HG03457 (cell line): Measurements from ENCODE around the gene SLC4A3.

ENCODE experiments used
- ATAC-seq: cut with Tn5 transposase; IDR thresholded peaks from one replicate; pipeline ENCODE4 v1.9.1; 2021; ENCODE audit warnings: moderate number of reproducible peaks; ENCODE audit not compliant: unreplicated experiment

SLC4A3 gene

DNA sequence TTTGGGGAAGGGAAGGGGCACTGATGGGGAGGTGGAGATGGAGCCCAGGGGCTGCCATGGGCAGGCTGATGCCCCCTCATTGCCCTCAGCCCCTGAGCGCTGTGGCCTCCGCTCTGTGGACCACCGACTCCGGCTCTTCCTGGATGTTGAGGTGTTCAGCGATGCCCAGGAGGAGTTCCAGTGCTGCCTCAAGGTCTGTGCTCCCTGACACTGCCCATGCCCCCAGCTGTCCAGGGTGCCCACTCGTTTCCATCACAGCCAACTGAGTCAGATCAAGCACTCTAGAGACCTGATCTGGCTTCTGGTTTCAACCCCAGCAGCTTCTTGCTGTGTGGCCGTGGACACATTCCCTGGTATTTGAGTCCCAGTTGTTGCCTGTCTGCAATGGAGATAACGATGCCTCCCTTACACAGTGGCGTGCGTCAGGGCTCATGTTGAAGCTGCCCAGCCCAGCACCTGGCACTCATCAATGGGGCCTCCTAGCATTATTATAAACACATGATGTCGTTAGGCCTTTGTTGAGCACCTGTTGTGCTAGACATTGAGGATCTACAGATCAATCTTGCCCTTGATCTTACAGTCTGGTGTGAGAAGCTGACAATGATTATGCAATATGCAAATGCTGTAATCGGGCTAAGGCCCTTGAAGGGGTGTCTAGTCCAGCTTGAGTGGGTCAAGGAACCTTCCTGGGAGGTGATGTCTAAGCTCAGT, 15.4 kb upstream of the SLC4A3 start:
- ATAC-seq, result no peak

- no peak for ATAC-seq
Measured at GRCh38 chr2:219612577-219613286, 14.7 kb upstream of the SLC4A3 start.

GRCh38 chr2:219613461-219614070, 13.9 kb upstream of the SLC4A3 start:
- ATAC-seq, result no peak

DNA sequence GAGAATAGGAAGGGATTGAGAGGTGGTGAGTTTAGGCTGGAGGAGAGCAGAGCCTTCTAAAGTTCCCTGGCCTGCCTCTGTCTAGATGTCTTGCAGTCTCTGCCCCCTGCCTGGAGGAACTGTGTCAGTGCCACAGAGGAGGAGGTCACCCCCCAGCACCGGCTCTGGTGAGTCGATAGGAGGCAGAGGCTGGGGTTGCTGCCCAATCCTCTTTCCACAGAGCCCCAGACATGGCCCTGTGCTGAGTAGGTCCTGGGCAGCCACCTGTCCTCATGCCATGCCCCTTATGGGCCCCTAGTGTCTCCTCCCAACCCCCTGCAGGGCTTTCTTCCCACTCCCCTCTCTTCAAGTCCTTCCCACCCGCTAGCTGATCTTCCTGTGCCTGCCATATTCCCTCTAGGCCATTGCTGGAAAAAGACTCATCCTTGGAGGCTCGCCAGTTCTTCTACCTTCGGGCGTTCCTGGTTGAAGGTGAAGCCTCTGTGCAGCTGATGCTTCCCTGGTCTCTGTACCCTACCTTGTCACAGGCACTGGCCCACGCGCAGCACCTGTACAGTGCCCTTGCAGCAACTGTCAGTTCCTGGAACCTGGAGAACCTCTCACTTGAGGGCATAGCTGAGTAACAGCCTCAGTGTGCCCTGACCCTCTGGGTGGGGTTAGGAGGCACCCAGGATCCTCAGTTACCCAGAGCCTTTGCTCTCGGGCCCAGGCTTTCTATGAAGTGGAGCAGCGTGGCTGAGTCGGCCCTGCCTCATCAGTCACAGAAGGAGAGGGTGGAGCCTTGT, 13.2 kb upstream of the SLC4A3 start:
- ATAC-seq, result no peak

GRCh38 chr2:219615036-219615435, 12.4 kb upstream of the SLC4A3 start:
- no peak for ATAC-seq

- ATAC-seq, result no peak
Measured at GRCh38 chr2:219615894-219616293, 11.5 kb upstream of the SLC4A3 start.

DNA sequence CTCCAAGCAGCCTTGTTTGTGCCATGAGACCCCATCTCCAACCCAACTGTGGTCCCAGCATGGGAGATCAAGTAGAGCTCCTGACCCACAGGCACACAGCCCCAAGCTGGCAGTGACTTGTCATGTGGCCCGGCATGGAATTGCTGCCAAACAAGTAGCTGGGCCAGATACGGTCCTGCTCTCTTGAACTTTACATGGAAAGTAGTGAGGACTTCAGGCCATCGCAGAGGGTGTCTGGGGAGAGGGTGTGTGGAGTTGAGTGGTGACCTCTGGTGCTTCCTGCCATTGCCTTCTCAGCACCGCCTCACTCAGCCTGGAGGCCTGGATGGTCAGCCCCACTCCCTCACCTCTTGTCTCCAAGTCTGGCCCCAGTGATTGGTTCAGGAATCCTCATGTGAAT, 10.9 kb upstream of the SLC4A3 start:
- ATAC-seq, result no peak

DNA sequence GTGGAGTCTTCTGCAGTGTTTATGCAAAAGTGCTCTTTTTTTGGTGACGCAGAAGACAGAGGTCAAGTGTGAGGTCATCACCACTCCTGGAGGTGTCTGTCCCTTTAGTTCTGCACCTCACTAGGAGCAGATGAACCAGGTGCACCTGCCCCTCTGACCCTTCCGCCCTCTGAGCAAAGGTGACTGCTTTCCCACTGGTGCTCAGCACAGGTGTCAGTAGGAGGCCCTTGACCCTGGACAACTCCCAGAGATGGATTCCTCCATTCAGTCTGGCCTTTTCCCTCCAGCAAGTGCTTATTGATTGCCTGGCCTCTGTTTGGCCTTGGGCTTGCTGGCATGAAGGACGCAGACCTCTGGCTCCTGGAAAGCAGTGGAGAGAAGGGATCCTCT, 8.7 kb upstream of the SLC4A3 start:
- ATAC-seq, result no peak

- ATAC-seq, result no peak
Measured at GRCh38 chr2:219619235-219619634, 8.2 kb upstream of the SLC4A3 start.

- ATAC-seq, result no peak
Measured at GRCh38 chr2:219620546-219620945, 6.9 kb upstream of the SLC4A3 start.

DNA sequence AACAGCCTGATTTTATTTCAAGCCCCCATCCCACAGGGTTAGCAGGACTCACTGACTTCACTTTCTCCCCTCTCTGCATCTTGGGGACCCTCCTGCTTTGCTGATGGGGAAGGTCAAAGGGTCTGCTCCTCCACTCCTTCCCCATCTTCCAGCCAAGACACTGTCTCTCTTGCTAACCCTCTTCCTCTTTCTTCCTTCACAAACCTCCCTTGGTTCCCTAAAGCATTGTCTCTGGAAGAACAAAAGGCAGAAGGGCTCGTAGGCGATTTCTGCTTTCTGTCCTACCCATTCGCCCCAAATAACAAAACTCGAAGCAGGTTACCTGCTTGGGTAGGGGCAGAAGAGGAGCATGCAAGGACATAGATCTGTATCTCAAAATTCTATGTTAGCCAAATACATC, 5.5 kb upstream of the SLC4A3 start:
- ATAC-seq, result no peak

DNA sequence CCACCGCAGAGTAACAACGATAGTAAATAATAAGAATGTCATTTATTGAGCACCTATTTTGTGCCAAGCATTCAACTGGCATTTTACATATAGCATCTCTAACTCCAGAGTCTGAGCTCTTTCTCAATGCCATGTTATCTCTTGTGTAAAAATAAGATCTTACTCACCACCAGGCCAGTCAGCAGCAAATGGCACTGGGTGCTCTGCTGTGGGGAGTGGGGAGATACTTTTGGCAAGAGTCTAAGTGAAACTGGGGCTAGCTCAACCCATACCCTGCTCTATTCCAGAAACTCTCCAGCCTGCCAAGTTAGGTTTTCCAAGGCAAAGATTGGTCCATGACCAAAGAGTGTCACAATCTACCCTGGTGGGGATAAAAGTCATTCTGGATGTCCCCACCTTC, 5.0 kb upstream of the SLC4A3 start:
- ATAC-seq, result no peak

DNA sequence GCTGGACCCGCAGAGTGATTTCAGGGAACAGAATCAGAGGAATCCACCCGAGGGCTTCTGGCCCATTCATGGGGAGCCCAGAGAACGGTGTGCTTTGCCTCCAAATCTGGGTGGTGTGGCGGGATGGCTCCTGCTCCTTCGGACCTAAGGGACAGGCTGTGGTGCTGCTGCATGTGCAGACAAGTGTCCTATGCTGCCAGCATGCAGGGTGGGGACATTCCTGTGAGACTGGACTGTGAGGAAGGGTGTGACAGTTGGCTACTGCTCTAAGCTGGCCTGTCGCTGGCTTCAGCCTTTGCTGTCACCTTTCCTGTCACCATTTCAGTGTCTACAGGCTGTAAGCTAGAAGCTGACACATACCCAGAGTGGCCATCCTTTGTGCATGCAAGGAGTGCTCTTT, 2.9 kb upstream of the SLC4A3 start:
- ATAC-seq, result no peak

DNA sequence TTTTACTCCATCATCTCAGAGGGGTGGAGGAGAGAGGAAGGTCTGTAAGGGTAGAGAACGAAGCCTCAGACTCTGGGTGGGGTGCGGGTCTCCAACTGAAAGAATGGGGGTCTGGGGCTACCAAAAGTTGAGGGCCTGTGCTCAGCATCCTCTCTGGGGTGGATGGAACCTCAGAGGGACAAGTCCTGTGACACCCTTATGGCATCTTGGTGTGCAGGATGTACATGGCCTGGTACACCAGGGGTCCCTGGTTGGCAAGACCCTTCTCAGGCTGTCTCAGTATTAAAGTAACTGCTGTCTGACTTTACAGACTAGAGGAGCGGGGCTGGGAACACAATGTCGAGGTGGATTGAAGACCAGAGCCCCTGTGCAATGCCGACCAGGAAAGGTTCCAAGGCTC, 2.3 kb upstream of the SLC4A3 start:
- ATAC-seq, result no peak

- ATAC-seq, result no peak
Measured at GRCh38 chr2:219626540-219626939, 890 bp upstream of the SLC4A3 start.

- ATAC-seq, result no peak
Measured at GRCh38 chr2:219628235-219628985, 980 bp downstream of the SLC4A3 start.

- ATAC-seq, result no peak
Measured at GRCh38 chr2:219628986-219629901, 1.8 kb downstream of the SLC4A3 start.

DNA sequence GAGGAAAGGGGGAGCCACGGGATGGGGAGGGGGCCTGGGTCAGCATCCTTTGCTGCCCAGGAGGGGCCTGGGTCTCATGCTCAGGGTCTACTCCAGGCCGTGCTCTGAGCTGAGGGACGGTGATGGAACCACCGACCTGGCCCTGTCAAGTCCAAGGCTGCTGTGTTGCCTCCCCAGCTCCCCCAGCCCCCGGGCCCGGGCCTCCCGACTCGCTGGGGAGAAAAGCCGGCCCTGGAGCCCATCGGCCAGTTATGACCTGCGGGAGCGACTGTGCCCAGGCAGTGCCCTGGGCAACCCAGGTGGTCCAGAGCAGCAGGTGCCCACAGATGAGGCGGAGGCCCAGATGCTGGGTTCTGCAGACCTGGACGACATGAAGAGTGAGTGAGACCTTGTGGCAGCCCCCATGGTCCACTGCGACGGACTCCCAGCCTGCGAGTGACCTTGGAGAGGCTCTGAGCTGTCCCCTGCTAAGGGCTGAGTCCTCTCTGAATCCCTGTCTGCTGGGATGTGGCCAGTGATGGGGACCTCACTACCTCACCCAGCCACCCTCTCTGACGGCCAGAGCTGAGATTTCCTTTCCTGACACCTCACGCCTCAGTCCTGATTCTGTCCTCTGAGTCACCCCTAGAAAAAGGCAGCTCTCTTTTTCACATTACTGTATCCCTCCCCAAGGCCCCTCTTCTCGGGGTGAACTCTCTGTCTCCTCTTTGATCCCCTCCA, 2.7 kb downstream of the SLC4A3 start:
- ATAC-seq, result no peak

- ATAC-seq, result no peak
Measured at GRCh38 chr2:219630770-219631405, 3.5 kb downstream of the SLC4A3 start.
